MCF 10A (cell line): Measurements from ENCODE around the gene INPP5E. TPM values are rescaled to one million over a fixed set of nuclear protein-coding genes. Genes with fewer than 3 reads are reported as not detected.

Experiments used
- BruUV-seq: library from RNA; stranded (reverse); fragments of 400-500 nt; replicated peaks from 2 replicates; lab custom pipeline; 2021; lab: Mats Ljungman, UMichigan
- CTCF ChIA-PET: fragments of 300-600 bp; sonication (Branson Sonifier 250); formaldehyde crosslinking; extraction: SDS; loops from one replicate; lab custom pipeline; 2021; ENCODE audit warnings: antibody characterized with exemption, inconsistent platforms; lab: Yijun Ruan, JAX
- POLR2A ChIA-PET: fragments of 300-600, 350-650 bp; sonication (Branson Sonifier 250); formaldehyde crosslinking; extraction: SDS; loops from one replicate; lab custom pipeline; 2020; ENCODE audit warnings: antibody characterized with exemption, inconsistent platforms; lab: Yijun Ruan, JAX
- DNase-seq: peaks from one replicate; pipeline ENCODE4 v3.0.0-alpha.2; 2018; ENCODE audit not compliant: unreplicated experiment
- H3K27ac Mint-ChIP-seq: one replicate; pipeline ENCODE4 v1.8.0; 2022; ENCODE audit warnings: mild to moderate bottlenecking, low read depth, mixed read lengths; ENCODE audit not compliant: unreplicated experiment
- H3K27me3 Mint-ChIP-seq: one replicate; pipeline ENCODE4 v1.8.0; 2022; ENCODE audit warnings: mixed read lengths; ENCODE audit not compliant: insufficient read depth, unreplicated experiment
- H3K36me3 Mint-ChIP-seq: one replicate; pipeline ENCODE4 v1.8.0; 2022; ENCODE audit warnings: mild to moderate bottlenecking, moderate library complexity, mixed read lengths; ENCODE audit not compliant: insufficient read depth, unreplicated experiment
- H3K4me1 Mint-ChIP-seq: one replicate; pipeline ENCODE4 v1.8.0; 2022; ENCODE audit warnings: mixed read lengths; ENCODE audit not compliant: insufficient read depth, unreplicated experiment
- H3K4me3 Mint-ChIP-seq: one replicate; pipeline ENCODE4 v1.8.0; 2022; ENCODE audit warnings: mild to moderate bottlenecking, moderate library complexity, mixed read lengths; ENCODE audit not compliant: unreplicated experiment
- H3K9me3 Mint-ChIP-seq: one replicate; pipeline ENCODE4 v1.8.0; 2022; ENCODE audit warnings: mixed read lengths; ENCODE audit not compliant: unreplicated experiment
- CTCF ChIP-seq: fragments of 200-600 bp; IDR thresholded peaks from one replicate; pipeline ENCODE4 v1.8.0; 2022; ENCODE audit warnings: antibody characterized with exemption, mild to moderate bottlenecking; ENCODE audit not compliant: unreplicated experiment
- intact Hi-C: fragments of 100-400 bp; cut with micrococcal nuclease; formaldehyde crosslinking; loops from 2 replicates; pipeline ENCODE4 v1.14.1; 2022
- total RNA-seq: library from RNA; stranded (reverse); gene quantifications from 2 replicates; pipeline ENCODE4 v1.2.3, GENCODE V29; 2022

INPP5E gene
- total RNA-seq, 1 experiment from 2014 or later, result 16.3 TPM

DNA sequence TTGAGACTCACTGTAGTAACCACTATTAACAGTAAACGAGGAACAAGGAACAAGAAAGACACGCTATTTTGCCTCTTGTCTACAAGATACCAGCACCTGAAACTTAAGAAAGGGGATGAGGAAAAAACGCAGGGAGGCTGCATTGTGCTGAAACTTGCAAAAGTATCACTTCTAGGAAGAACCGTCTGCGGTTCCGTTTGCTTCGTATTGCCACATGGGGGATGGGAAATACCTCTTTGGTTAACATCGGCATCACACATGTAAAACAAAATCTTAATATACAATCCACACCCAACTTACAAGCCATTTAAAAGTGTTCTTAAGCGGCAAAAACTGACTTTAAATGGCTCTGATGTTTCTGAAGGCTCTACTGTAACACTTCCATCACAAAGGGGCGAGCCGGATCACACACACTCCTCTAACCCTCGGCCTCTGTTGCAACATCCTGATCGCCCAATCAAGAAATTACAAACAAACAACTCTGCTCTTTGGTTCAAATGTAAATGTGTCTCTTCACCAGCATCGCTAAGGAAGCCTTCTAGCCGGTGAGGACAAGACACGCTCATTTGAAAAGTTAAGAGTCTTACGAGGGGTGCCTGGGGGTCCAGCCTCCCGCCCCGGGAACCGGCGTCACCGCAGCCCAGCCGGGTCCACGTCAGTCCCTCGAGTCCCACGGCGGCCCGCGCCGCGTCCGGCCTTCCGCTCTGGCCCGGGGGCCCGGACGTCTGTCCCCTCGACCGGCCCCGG, 42.6 kb upstream of the INPP5E start:
- peak overlapping the region; percentile 100 for H3K27ac Mint-ChIP-seq
- ChIA-PET POLR2A (no interaction called here), CTCF (no interaction called here)
- no peak for TF ChIP-seq CTCF
- H3K4me1 Mint-ChIP-seq, result peaks cover 10% of the 10 kb centered on the region
- H3K4me3 Mint-ChIP-seq, result peak overlapping the region; percentile 98
- H3K36me3 Mint-ChIP-seq, result peaks cover 49% of the 10 kb centered on the region
- no peaks in the 10 kb centered on the region for H3K9me3 Mint-ChIP-seq
- BruUV-seq, result TSS peak; percentile 67
- peak; percentile 54 for DNase-seq
- no peaks in the 10 kb centered on the region for H3K27me3 Mint-ChIP-seq
- intact Hi-C loops, result no loop called here

GRCh38 chr9:136481558-136481957, 41.9 kb upstream of the INPP5E start:
- Mint-ChIP-seq H3K4me3 (peak overlapping the region; percentile 98), H3K4me1 (peaks cover 10% of the 10 kb centered on the region), H3K36me3 (peaks cover 55% of the 10 kb centered on the region), H3K27me3 (no peaks in the 10 kb centered on the region), H3K9me3 (no peaks in the 10 kb centered on the region), H3K27ac (peak overlapping the region; percentile 100)
- ChIA-PET POLR2A (no interaction called here), CTCF (no interaction called here)
- no peak for DNase-seq
- intact Hi-C loops, result no loop called here
- no peak for TF ChIP-seq CTCF
- BruUV-seq, result no TSS peak

DNA sequence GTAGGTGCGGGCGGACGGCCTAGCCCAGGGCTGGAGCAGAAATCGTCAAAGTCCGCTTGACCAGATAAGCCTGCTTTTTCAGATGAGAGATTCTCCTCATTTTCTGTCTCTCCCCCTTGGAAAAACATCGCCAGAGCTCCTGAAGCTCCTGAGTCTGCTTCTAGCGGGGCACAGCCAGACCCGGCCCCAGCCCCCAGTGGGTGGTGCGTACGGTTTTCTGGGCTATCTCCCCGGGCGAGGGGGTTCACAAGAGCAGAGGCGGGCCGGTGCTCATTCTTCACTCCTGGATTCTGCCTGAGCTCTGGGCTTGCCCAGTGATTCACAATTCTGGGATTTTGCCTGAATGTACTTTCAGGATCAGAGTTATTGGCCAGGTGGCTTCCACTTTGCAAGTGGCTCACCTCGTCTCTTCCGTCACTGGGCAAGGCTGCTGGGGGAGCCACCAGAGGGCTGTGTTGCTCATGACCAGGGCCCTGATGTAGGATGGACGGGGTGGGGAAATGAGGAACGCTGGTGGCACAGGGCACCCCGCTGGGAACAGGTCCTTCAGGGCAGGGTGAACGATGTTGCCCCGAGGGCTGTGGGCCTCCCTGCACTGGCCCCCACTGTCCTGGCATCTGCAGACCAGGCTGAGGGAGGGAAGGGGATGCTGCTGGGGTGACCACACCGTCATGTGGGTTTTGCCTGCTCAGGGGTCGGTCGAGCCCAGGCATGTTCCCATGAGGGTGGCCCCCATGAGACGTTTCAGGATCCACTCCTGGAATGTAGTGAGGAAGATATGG, 36.9 kb upstream of the INPP5E start:
- no TSS peak for BruUV-seq
- intact Hi-C loops, result no loop called here
- no peak for TF ChIP-seq CTCF
- Mint-ChIP-seq H3K36me3 (peaks cover 87% of the 10 kb centered on the region), H3K4me3 (no peak overlapping the region), H3K4me1 (peaks cover 2% of the 10 kb centered on the region), H3K9me3 (no peaks in the 10 kb centered on the region), H3K27me3 (no peaks in the 10 kb centered on the region), H3K27ac (no peak overlapping the region)
- ChIA-PET POLR2A (interaction anchor here (0.6 to 1.9 kb wide), 2 partner anchors 15 to 60 kb away, joined by 3 to 4 read pairs; no protein-coding TSS in a partner anchor), CTCF (interaction anchor here (0.6 kb wide), 1 partner anchor 113 kb away, joined by 4 read pairs; the partner anchor contains the start of gene DNLZ)
- DNase-seq, result no peak
